Measurements from ENCODE around the gene FRYL.

The FRYL gene

DNA sequence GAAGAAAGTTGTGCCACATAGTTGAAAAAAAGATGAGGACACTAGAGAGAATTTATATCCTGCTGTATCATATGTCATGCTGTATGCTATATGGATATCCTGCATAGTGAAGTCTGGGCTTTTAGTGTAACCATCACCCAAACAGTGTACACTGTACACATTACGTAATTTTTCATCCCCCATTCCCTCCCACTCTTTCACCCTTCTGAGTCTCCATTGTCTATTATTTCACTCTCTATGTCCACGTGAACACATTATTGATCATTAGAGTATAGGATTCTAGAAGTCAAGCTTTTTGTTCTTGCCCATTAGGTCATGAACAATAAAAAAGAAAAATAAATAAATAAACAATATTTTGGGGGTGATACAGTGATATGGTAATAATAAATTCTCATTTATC, 18.0 kb upstream of the FRYL start:
- no peak overlapping the region for H2AFZ ChIP-seq (ENCODE audit: low read depth, low read length, severe bottlenecking)
- H3K9me3 ChIP-seq (ENCODE audit: insufficient read depth, low read length): no peaks in the 10 kb centered on the region
- no peak overlapping the region for H3K9ac ChIP-seq (ENCODE audit: low read length)
- no peak overlapping the region for H3K4me2 ChIP-seq (ENCODE audit: low read depth, low read length, poor library complexity, severe bottlenecking)
- no peaks in the 10 kb centered on the region for H4K20me1 ChIP-seq (ENCODE audit: low read depth, low read length)
- H3K9me2 ChIP-seq (replicated peaks; ENCODE audit: insufficient read depth, low read length): no peaks in the 10 kb centered on the region
- H3K4me3 ChIP-seq (ENCODE audit: insufficient read depth, low read length, poor library complexity, severe bottlenecking): no peak overlapping the region
- H3K36me3 ChIP-seq (ENCODE audit: low read length): no peaks in the 10 kb centered on the region
- H3F3A ChIP-seq (ENCODE audit: insufficient read depth): no peaks in the 10 kb centered on the region
- no peak overlapping the region for H3K27ac ChIP-seq (ENCODE audit: low read depth, low read length)
- TF ChIP-seq EZH2phosphoT487 (conservative IDR thresholded peaks at IDR 0.05; ENCODE audit: low read length): no peak
- TF ChIP-seq, protein P1, sequence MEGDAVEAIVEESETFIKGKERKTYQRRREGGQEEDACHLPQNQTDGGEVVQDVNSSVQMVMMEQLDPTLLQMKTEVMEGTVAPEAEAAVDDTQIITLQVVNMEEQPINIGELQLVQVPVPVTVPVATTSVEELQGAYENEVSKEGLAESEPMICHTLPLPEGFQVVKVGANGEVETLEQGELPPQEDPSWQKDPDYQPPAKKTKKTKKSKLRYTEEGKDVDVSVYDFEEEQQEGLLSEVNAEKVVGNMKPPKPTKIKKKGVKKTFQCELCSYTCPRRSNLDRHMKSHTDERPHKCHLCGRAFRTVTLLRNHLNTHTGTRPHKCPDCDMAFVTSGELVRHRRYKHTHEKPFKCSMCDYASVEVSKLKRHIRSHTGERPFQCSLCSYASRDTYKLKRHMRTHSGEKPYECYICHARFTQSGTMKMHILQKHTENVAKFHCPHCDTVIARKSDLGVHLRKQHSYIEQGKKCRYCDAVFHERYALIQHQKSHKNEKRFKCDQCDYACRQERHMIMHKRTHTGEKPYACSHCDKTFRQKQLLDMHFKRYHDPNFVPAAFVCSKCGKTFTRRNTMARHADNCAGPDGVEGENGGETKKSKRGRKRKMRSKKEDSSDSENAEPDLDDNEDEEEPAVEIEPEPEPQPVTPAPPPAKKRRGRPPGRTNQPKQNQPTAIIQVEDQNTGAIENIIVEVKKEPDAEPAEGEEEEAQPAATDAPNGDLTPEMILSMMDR (IDR thresholded peaks at IDR 0.05; ENCODE audit: insufficient read depth, low read length, poor library complexity, severe bottlenecking): no peak
- no peaks in the 10 kb centered on the region for H3K27me3 ChIP-seq (ENCODE audit: low read length)
- no peaks in the 10 kb centered on the region for H3K79me2 ChIP-seq (ENCODE audit: insufficient read depth, low read length)

DNA sequence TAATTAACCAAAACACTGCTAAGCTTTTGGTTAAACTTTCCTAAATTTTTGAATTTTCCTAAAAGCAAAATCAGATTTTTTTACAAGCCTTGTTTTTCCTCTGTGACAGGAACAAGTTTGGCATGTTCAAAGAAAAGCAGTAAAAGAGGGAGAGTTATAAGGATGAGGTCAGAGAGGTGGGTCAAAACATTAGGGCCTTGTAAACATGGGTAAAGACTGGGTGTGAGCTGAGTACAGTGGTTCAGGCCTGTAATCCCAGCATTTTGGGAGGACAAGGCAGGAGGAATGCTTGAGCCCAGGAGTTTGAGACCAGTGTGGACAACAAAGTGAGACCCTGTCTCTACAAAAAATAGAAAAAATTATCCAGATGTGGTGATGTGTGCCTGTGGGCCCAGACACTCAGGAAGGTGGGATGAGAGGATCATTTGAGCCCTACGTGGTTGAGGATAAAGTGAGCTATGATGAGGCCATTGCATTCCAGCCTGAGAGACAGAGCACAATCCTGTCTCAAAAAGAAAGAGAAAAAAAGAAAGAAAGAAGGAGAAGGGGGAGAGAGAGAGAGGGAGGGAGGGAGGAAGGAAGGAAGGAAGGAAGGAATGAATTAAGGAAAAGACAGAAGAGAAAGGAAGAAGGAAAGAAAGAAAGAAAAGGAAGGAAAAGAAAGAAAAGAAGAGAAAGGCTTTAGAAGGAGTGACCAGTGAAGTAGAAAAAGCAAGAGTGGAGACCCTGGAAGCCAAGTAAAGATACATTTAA, 17.0 kb upstream of the FRYL start:
- no peak overlapping the region for H3K4me2 ChIP-seq (ENCODE audit: low read depth, low read length, poor library complexity, severe bottlenecking)
- H2AFZ ChIP-seq (ENCODE audit: low read depth, low read length, severe bottlenecking): no peak overlapping the region
- no peaks in the 10 kb centered on the region for H4K20me1 ChIP-seq (ENCODE audit: low read depth, low read length)
- no peak overlapping the region for H3K4me3 ChIP-seq (ENCODE audit: insufficient read depth, low read length, poor library complexity, severe bottlenecking)
- no peak overlapping the region for H3K27ac ChIP-seq (ENCODE audit: low read depth, low read length)
- TF ChIP-seq EZH2phosphoT487 (conservative IDR thresholded peaks at IDR 0.05; ENCODE audit: low read length): no peak
- H3K27me3 ChIP-seq (ENCODE audit: low read length): no peaks in the 10 kb centered on the region
- H3K79me2 ChIP-seq (ENCODE audit: insufficient read depth, low read length): no peaks in the 10 kb centered on the region
- H3K9ac ChIP-seq (ENCODE audit: low read length): no peak overlapping the region
- no peaks in the 10 kb centered on the region for H3K36me3 ChIP-seq (ENCODE audit: low read length)
- H3K9me3 ChIP-seq (ENCODE audit: insufficient read depth, low read length): no peaks in the 10 kb centered on the region
- no peaks in the 10 kb centered on the region for H3F3A ChIP-seq (ENCODE audit: insufficient read depth)
- no peaks in the 10 kb centered on the region for H3K9me2 ChIP-seq (replicated peaks; ENCODE audit: insufficient read depth, low read length)

DNA sequence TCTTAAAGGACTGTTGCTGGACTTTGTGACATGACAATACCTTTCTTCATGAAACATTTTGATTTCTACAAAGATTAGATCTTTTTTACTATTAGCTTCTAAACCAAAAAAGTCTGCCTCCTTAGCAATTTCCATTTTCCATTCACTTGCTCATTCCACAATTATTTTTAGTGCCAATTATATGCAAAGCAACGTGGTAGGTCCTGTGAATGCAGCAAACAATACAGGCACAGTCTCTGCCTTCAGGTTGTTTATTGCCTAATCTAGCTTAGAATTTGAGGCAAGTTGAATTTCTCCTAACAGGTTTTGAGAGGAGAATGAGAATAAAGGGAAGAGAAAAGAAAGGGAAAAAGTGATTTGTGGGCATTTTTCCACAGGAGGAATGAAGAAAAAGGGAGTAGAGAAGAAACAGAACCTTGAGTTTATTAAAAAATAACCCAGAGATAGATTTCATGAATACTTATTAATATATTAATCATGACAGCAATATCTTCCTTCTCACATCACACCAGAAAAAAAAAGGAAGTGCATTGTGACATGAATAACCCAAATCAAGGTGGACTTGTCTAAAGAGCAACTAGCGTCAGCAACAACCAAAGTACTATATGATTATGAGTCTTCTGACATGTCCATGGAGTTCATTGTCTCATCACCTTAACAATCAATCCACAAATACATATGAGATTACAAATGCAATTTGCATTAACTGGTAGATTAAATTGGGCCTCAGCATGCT, 16.3 kb upstream of the FRYL start:
- TF ChIP-seq EZH2phosphoT487 (conservative IDR thresholded peaks at IDR 0.05; ENCODE audit: low read length): no peak
- TF ChIP-seq, protein P1 (IDR thresholded peaks at IDR 0.05; ENCODE audit: insufficient read depth, low read length, poor library complexity, severe bottlenecking): no peak
- no peaks in the 10 kb centered on the region for H3K9me2 ChIP-seq (replicated peaks; ENCODE audit: insufficient read depth, low read length)
- H2AFZ ChIP-seq (ENCODE audit: low read depth, low read length, severe bottlenecking): no peak overlapping the region

DNA sequence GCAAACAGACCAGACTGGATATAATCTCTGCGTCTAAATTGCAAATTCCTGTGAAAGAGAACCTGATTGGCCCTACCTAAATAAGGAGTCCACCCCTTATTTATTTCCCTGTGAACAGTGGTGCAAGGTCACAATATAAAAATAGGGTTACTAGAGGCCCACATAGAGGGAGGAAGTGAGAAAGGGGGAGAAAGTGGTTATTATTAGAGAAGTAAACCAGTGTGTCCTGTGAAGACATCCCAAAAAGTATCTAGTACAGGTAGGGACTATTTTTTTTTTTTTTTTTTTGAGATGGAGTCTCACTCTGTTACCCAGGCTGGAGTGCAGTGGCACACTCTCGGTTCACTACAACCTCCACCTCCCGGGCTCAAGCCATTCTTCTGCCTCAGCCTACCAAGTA, 15.0 kb upstream of the FRYL start:
- Histone ChIP-seq H2AFZ (ENCODE audit: low read depth, low read length, severe bottlenecking) (no peak overlapping the region), H3K4me3 (ENCODE audit: insufficient read depth, low read length, poor library complexity, severe bottlenecking) (no peak overlapping the region), H3K79me2 (ENCODE audit: insufficient read depth, low read length) (no peaks in the 10 kb centered on the region), H3K4me2 (ENCODE audit: low read depth, low read length, poor library complexity, severe bottlenecking) (no peak overlapping the region), H3F3A (ENCODE audit: insufficient read depth) (no peaks in the 10 kb centered on the region), H3K27ac (ENCODE audit: low read depth, low read length) (no peak overlapping the region), H3K9me3 (ENCODE audit: insufficient read depth, low read length) (no peaks in the 10 kb centered on the region), H3K9ac (ENCODE audit: low read length) (no peak overlapping the region), H3K27me3 (ENCODE audit: low read length) (no peaks in the 10 kb centered on the region), H4K20me1 (ENCODE audit: low read depth, low read length) (no peaks in the 10 kb centered on the region), H3K36me3 (ENCODE audit: low read length) (no peaks in the 10 kb centered on the region), H3K9me2 (replicated peaks; ENCODE audit: insufficient read depth, low read length) (no peaks in the 10 kb centered on the region)
- TF ChIP-seq, protein P1 (IDR thresholded peaks at IDR 0.05; ENCODE audit: insufficient read depth, low read length, poor library complexity, severe bottlenecking): no peak
- TF ChIP-seq EZH2phosphoT487 (conservative IDR thresholded peaks at IDR 0.05; ENCODE audit: low read length): no peak

More for the DNA sequence above, 16.3 kb upstream of the FRYL start:
- H3K9me3 ChIP-seq (ENCODE audit: insufficient read depth, low read length): no peaks in the 10 kb centered on the region
- no peak overlapping the region for H3K27ac ChIP-seq (ENCODE audit: low read depth, low read length)
- H3F3A ChIP-seq (ENCODE audit: insufficient read depth): no peaks in the 10 kb centered on the region
- no peaks in the 10 kb centered on the region for H3K27me3 ChIP-seq (ENCODE audit: low read length)
- no peak overlapping the region for H3K4me2 ChIP-seq (ENCODE audit: low read depth, low read length, poor library complexity, severe bottlenecking)
- no peaks in the 10 kb centered on the region for H4K20me1 ChIP-seq (ENCODE audit: low read depth, low read length)
- no peaks in the 10 kb centered on the region for H3K36me3 ChIP-seq (ENCODE audit: low read length)
- no peaks in the 10 kb centered on the region for H3K79me2 ChIP-seq (ENCODE audit: insufficient read depth, low read length)
- H3K9ac ChIP-seq (ENCODE audit: low read length): no peak overlapping the region
- H3K4me3 ChIP-seq (ENCODE audit: insufficient read depth, low read length, poor library complexity, severe bottlenecking): no peak overlapping the region

Data from SU-DHL-6 (cell line).